GM19324 (cell line): ENCODE results near the gene CLEC16A.

Source experiments
- ATAC-seq: cut with Tn5 transposase; IDR thresholded peaks from one replicate; pipeline ENCODE4 v1.9.1; 2021; ENCODE audit warnings: mild to moderate bottlenecking, moderate library complexity; ENCODE audit not compliant: unreplicated experiment, low FRiP score

CLEC16A gene

GRCh38 chr16:11075163-11075562 lies 130.8 kb downstream of the CLEC16A start:
- ATAC-seq, result no peak

GRCh38 chr16:11076259-11077018 lies 132.1 kb downstream of the CLEC16A start:
- ATAC-seq, result peak; percentile 37

- no peak for ATAC-seq
Measured at GRCh38 chr16:11078812-11079459, 134.6 kb downstream of the CLEC16A start.

- no peak for ATAC-seq
Measured at GRCh38 chr16:11079652-11080187, 135.4 kb downstream of the CLEC16A start.

- no peak for ATAC-seq
Measured at GRCh38 chr16:11080327-11080967, 136.1 kb downstream of the CLEC16A start.

GRCh38 chr16:11080999-11081630 lies 136.8 kb downstream of the CLEC16A start:
- no peak for ATAC-seq

- no peak for ATAC-seq
Measured at GRCh38 chr16:11082108-11082859, 137.9 kb downstream of the CLEC16A start.

GRCh38 chr16:11082860-11083388 lies 138.6 kb downstream of the CLEC16A start:
- no peak for ATAC-seq

GRCh38 chr16:11084484-11084875 lies 140.1 kb downstream of the CLEC16A start:
- no peak for ATAC-seq

- ATAC-seq, result no peak
Measured at GRCh38 chr16:11084876-11085485, 140.6 kb downstream of the CLEC16A start.

GRCh38 chr16:11085916-11086315 lies 141.6 kb downstream of the CLEC16A start:
- ATAC-seq, result no peak

- ATAC-seq, result no peak
Measured at GRCh38 chr16:11087691-11088073, 143.3 kb downstream of the CLEC16A start.

GRCh38 chr16:11088074-11088730 lies 143.8 kb downstream of the CLEC16A start:
- no peak for ATAC-seq

- no peak for ATAC-seq
Measured at GRCh38 chr16:11088831-11089230, 144.5 kb downstream of the CLEC16A start.

- no peak for ATAC-seq
Measured at GRCh38 chr16:11089504-11090124, 145.2 kb downstream of the CLEC16A start.

- no peak for ATAC-seq
Measured at GRCh38 chr16:11090232-11090631, 145.9 kb downstream of the CLEC16A start.

GRCh38 chr16:11091021-11091785 lies 146.8 kb downstream of the CLEC16A start:
- no peak for ATAC-seq
